NCI-H128 (cell line): ENCODE data around the gene PRKD2.
A peak's percentile ranks its signal among the peaks of the same experiment; 100 is the strongest.
"Not testable (repeated sequence)": the region's sequence is repeated elsewhere in the genome, so short reads cannot be mapped to it uniquely, and the experiment has no call there.

Experiments
- DNase-seq: peaks from one replicate; lab custom pipeline; 2025; ENCODE audit not compliant: unreplicated experiment; lab: John Stamatoyannopoulos, UW

PRKD2 gene

GRCh38 chr19:46634656-46635218, 82.2 kb downstream of the PRKD2 start:
- no peak for DNase-seq

- peak; percentile 33 for DNase-seq
Measured at GRCh38 chr19:46634045-46634655, 82.8 kb downstream of the PRKD2 start.

DNA sequence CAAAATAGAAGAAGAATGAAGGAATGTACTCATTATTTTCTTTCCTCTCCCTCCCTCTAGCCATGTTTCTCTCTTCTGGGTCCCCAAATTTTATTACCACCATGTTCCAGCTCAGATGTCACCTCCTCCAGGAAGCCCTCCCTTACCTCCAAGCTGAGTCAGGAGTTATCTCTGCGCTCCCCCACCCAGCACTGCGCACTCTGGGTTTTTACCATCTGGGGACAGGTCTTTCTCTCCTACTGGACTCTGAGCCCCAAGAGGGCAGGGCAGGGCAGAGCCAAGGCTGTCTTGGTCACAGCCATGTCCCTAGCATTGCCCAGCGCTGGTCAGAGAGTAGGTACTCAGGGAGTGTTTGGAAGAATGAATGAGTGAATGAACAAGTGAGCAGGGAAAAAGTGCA, 83.8 kb downstream of the PRKD2 start:
- no peak for DNase-seq

- DNase-seq, result no peak
Measured at GRCh38 chr19:46631481-46631880, 85.4 kb downstream of the PRKD2 start.

- DNase-seq, result no peak
Measured at GRCh38 chr19:46630586-46631205, 86.2 kb downstream of the PRKD2 start.

- DNase-seq, result no peak
Measured at GRCh38 chr19:46629546-46630025, 87.3 kb downstream of the PRKD2 start.

DNA sequence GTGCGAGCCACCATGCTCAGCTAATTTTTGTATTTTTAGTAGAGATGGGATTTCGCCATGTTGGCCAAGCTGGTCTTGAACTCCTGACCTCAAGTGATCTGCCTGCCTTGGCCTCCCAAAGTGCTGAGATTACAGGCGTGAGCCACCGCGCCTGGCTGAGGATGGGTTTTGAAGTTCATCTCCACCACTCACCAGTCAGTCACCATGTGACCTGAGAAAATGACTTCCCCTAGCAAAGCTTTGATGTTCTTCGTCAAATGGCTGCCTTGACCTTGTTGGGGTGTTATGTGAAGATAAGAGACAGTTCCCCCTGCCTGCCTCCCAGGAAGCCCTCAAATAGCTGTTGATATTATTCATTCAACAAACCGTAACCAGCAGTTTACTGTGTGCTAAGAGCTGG, 87.9 kb downstream of the PRKD2 start:
- not testable (repeated sequence) for DNase-seq

DNA sequence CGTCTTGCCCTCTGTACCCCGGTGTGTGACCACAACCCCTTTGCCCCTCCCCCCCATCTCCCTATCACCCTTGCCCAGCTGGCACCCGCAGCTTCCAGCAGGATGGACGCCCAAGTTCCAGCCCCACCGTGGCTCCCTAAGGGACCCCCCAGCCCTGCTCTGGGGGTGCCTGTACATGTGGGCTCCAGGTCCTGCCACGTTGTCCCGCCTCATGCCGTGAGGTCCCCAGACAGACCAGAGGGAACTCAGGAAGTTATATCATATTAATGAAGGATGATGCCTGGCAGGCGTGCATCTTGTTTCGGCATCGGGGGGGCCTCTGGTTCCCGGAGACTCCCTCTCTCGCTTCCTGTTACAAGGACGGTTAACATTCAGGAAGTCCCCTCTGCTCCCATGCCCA, 90.5 kb downstream of the PRKD2 start:
- DNase-seq, result no peak

DNA sequence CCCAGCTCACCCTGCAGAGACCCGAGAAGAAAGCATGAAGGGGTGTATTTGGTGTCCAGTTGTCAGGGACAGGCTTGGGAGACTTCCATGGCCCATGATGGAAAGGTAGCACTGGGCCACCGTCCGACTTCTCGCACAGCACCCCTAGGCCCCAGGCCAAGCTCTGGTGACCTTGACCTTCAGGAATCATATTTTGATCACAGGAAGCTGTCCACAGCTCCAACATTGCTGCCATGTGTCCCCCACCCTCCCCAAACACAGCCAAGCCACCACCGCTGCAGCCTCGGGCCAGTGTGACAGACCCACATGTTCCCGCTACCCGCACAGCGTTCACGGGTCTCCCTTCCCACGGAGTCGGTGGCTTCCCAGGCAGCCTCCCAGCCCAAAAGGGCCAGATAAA, 91.2 kb downstream of the PRKD2 start:
- DNase-seq, result no peak

- DNase-seq, result no peak
Measured at GRCh38 chr19:46624958-46625661, 91.8 kb downstream of the PRKD2 start, which contains the start of gene PTGIR. TSS of gene PTGIR (minus strand) at chr19:46625089. CDS start at chr19:46624225, 864 bp downstream.
